ENCODE data around the gene PIP4K2B.

The PIP4K2B gene

GRCh38 chr17:38739305-38739704 lies 60.1 kb downstream of the PIP4K2B start:
- peaks cover 23% of the 10 kb centered on the region for H3K4me1 ChIP-seq (ENCODE audit: control insufficient read depth, insufficient read depth, low read length)
- H3K36me3 ChIP-seq (ENCODE audit: control insufficient read depth, insufficient read depth, low read length), result peaks cover 8% of the 10 kb centered on the region
- H3K27me3 ChIP-seq (ENCODE audit: control insufficient read depth, insufficient read depth, low read length), result no peaks in the 10 kb centered on the region
- no peak overlapping the region for H3K27ac ChIP-seq (ENCODE audit: low read depth, low read length)
- no peak overlapping the region for H3K9ac ChIP-seq (ENCODE audit: low read length)
- no peak overlapping the region for H3K4me3 ChIP-seq (ENCODE audit: low read length)

- Histone ChIP-seq H3K4me3 (ENCODE audit: low read length) (no peak overlapping the region), H3K36me3 (ENCODE audit: control insufficient read depth, insufficient read depth, low read length) (peaks cover 8% of the 10 kb centered on the region), H3K4me1 (ENCODE audit: control insufficient read depth, insufficient read depth, low read length) (peaks cover 23% of the 10 kb centered on the region), H3K9ac (ENCODE audit: low read length) (no peak overlapping the region), H3K27ac (ENCODE audit: low read depth, low read length) (no peak overlapping the region), H3K27me3 (ENCODE audit: control insufficient read depth, insufficient read depth, low read length) (no peaks in the 10 kb centered on the region)
Observed at GRCh38 chr17:38738686-38739085, 60.7 kb downstream of the PIP4K2B start.

- H3K27me3 ChIP-seq (ENCODE audit: control insufficient read depth, insufficient read depth, low read length), result no peaks in the 10 kb centered on the region
- H3K36me3 ChIP-seq (ENCODE audit: control insufficient read depth, insufficient read depth, low read length), result peaks cover 10% of the 10 kb centered on the region
- H3K9ac ChIP-seq (ENCODE audit: low read length), result no peak overlapping the region
- peaks cover 23% of the 10 kb centered on the region for H3K4me1 ChIP-seq (ENCODE audit: control insufficient read depth, insufficient read depth, low read length)
- H3K4me3 ChIP-seq (ENCODE audit: low read length), result no peak overlapping the region
- H3K27ac ChIP-seq (ENCODE audit: low read depth, low read length), result no peak overlapping the region
Observed at GRCh38 chr17:38738007-38738662, 61.2 kb downstream of the PIP4K2B start.

GRCh38 chr17:38735161-38735997 lies 64.0 kb downstream of the PIP4K2B start:
- Histone ChIP-seq H3K36me3 (ENCODE audit: control insufficient read depth, insufficient read depth, low read length) (peaks cover 13% of the 10 kb centered on the region), H3K4me3 (ENCODE audit: low read length) (no peak overlapping the region), H3K27ac (ENCODE audit: low read depth, low read length) (no peak overlapping the region), H3K9ac (ENCODE audit: low read length) (no peak overlapping the region), H3K4me1 (ENCODE audit: control insufficient read depth, insufficient read depth, low read length) (peaks cover 6% of the 10 kb centered on the region), H3K27me3 (ENCODE audit: control insufficient read depth, insufficient read depth, low read length) (no peaks in the 10 kb centered on the region)

- H3K9ac ChIP-seq (ENCODE audit: low read length), result no peak overlapping the region
- H3K27me3 ChIP-seq (ENCODE audit: control insufficient read depth, insufficient read depth, low read length), result no peaks in the 10 kb centered on the region
- peaks cover 9% of the 10 kb centered on the region for H3K36me3 ChIP-seq (ENCODE audit: control insufficient read depth, insufficient read depth, low read length)
- H3K4me1 ChIP-seq (ENCODE audit: control insufficient read depth, insufficient read depth, low read length), result peaks cover 6% of the 10 kb centered on the region
- no peak overlapping the region for H3K27ac ChIP-seq (ENCODE audit: low read depth, low read length)
- no peak overlapping the region for H3K4me3 ChIP-seq (ENCODE audit: low read length)
Observed at GRCh38 chr17:38733982-38734973, 65.1 kb downstream of the PIP4K2B start.

- Histone ChIP-seq H3K4me1 (ENCODE audit: control insufficient read depth, insufficient read depth, low read length) (peaks cover 6% of the 10 kb centered on the region), H3K9ac (ENCODE audit: low read length) (no peak overlapping the region), H3K4me3 (ENCODE audit: low read length) (no peak overlapping the region), H3K27me3 (ENCODE audit: control insufficient read depth, insufficient read depth, low read length) (no peaks in the 10 kb centered on the region), H3K27ac (ENCODE audit: low read depth, low read length) (no peak overlapping the region), H3K36me3 (ENCODE audit: control insufficient read depth, insufficient read depth, low read length) (peaks cover 9% of the 10 kb centered on the region)
Observed at GRCh38 chr17:38733282-38733981, 65.9 kb downstream of the PIP4K2B start.

- Histone ChIP-seq H3K27ac (ENCODE audit: low read depth, low read length) (peak overlapping the region; percentile 23), H3K36me3 (ENCODE audit: control insufficient read depth, insufficient read depth, low read length) (peaks cover 9% of the 10 kb centered on the region), H3K4me1 (ENCODE audit: control insufficient read depth, insufficient read depth, low read length) (peaks cover 6% of the 10 kb centered on the region), H3K9ac (ENCODE audit: low read length) (no peak overlapping the region), H3K4me3 (ENCODE audit: low read length) (peak overlapping the region; percentile 13), H3K27me3 (ENCODE audit: control insufficient read depth, insufficient read depth, low read length) (no peaks in the 10 kb centered on the region)
Observed at GRCh38 chr17:38732376-38733281, 66.7 kb downstream of the PIP4K2B start.

GRCh38 chr17:38731526-38732294 lies 67.6 kb downstream of the PIP4K2B start:
- Histone ChIP-seq H3K4me3 (ENCODE audit: low read length) (peak overlapping the region; percentile 86), H3K27ac (ENCODE audit: low read depth, low read length) (peak overlapping the region; percentile 78), H3K4me1 (ENCODE audit: control insufficient read depth, insufficient read depth, low read length) (peaks cover 6% of the 10 kb centered on the region), H3K9ac (ENCODE audit: low read length) (peak overlapping the region; percentile 12), H3K27me3 (ENCODE audit: control insufficient read depth, insufficient read depth, low read length) (no peaks in the 10 kb centered on the region), H3K36me3 (ENCODE audit: control insufficient read depth, insufficient read depth, low read length) (peaks cover 9% of the 10 kb centered on the region)

- Histone ChIP-seq H3K27me3 (ENCODE audit: control insufficient read depth, insufficient read depth, low read length) (no peaks in the 10 kb centered on the region), H3K27ac (ENCODE audit: low read depth, low read length) (peak overlapping the region; percentile 78), H3K4me1 (ENCODE audit: control insufficient read depth, insufficient read depth, low read length) (peaks cover 6% of the 10 kb centered on the region), H3K4me3 (ENCODE audit: low read length) (peak overlapping the region; percentile 86), H3K36me3 (ENCODE audit: control insufficient read depth, insufficient read depth, low read length) (peaks cover 9% of the 10 kb centered on the region), H3K9ac (ENCODE audit: low read length) (peak overlapping the region; percentile 69)
Observed at GRCh38 chr17:38730526-38731379, 68.6 kb downstream of the PIP4K2B start.
